Osteocyte (in vitro differentiated cells): ENCODE data around the gene INPP4B. TPM values are rescaled to one million over a fixed set of nuclear protein-coding genes. Genes with fewer than 3 reads are reported as not detected.

ENCODE experiments used
- DNase-seq: peaks from one replicate; pipeline ENCODE4 v3.0.0; 2021; ENCODE audit warnings: mixed read lengths; ENCODE audit not compliant: unreplicated experiment; ENCODE audit errors: extremely low spot score
- H3K27ac Mint-ChIP-seq: one replicate; pipeline ENCODE4 v1.8.0; 2021; ENCODE audit warnings: mild to moderate bottlenecking, mixed read lengths; ENCODE audit not compliant: unreplicated experiment
- H3K27me3 Mint-ChIP-seq: one replicate; pipeline ENCODE4 v1.8.0; 2021; ENCODE audit warnings: mixed read lengths; ENCODE audit not compliant: unreplicated experiment
- H3K36me3 Mint-ChIP-seq: one replicate; pipeline ENCODE4 v1.8.0; 2021; ENCODE audit warnings: mixed read lengths; ENCODE audit not compliant: unreplicated experiment
- H3K4me1 Mint-ChIP-seq: one replicate; pipeline ENCODE4 v1.8.0; 2021; ENCODE audit warnings: mixed read lengths; ENCODE audit not compliant: unreplicated experiment
- H3K4me3 Mint-ChIP-seq: one replicate; pipeline ENCODE4 v1.8.0; 2021; ENCODE audit warnings: mild to moderate bottlenecking, moderate library complexity, mixed read lengths; ENCODE audit not compliant: unreplicated experiment
- H3K9me3 Mint-ChIP-seq: one replicate; pipeline ENCODE4 v1.8.0; 2021; ENCODE audit warnings: mixed read lengths; ENCODE audit not compliant: unreplicated experiment
- total RNA-seq: library from RNA; stranded (reverse); gene quantifications from 2 replicates; pipeline ENCODE4 v1.2.1, GENCODE V29; 2021
- TF ChIP-seq, protein P1 (sequence below): fragments of 200-600 bp; sonication (generic); IDR thresholded peaks from 2 replicates; pipeline ENCODE4 v1.5.0; 2021; ENCODE audit warnings: antibody characterized with exemption, mild to moderate bottlenecking, moderate library complexity

Gene INPP4B
- total RNA-seq, 1 donor from 2014 or later: 10.9 TPM

DNA sequence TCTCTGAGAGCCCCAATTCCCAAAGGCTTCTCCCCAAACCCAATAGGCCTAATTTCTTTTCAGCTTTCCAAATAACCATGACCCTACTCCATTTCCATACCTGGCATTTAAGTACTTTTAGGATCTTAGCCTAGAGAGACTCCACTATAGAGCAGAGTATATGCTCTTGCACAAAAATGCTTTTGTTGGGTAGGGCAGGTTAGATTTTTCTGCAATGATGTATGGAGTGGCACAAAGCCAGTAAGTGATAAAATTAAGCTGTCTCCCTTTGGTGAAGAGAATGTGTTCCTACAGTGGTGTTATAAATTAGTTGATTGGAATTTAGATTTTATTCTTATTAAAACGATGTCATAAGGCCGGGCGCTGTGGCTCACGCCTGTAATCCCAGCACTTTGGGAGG, 124.9 kb downstream of the INPP4B start:
- H3K4me3 Mint-ChIP-seq: no peak overlapping the region
- H3K27ac Mint-ChIP-seq: no peak overlapping the region
- no peaks in the 10 kb centered on the region for H3K36me3 Mint-ChIP-seq
- no peaks in the 10 kb centered on the region for H3K9me3 Mint-ChIP-seq
- TF ChIP-seq, protein P1, sequence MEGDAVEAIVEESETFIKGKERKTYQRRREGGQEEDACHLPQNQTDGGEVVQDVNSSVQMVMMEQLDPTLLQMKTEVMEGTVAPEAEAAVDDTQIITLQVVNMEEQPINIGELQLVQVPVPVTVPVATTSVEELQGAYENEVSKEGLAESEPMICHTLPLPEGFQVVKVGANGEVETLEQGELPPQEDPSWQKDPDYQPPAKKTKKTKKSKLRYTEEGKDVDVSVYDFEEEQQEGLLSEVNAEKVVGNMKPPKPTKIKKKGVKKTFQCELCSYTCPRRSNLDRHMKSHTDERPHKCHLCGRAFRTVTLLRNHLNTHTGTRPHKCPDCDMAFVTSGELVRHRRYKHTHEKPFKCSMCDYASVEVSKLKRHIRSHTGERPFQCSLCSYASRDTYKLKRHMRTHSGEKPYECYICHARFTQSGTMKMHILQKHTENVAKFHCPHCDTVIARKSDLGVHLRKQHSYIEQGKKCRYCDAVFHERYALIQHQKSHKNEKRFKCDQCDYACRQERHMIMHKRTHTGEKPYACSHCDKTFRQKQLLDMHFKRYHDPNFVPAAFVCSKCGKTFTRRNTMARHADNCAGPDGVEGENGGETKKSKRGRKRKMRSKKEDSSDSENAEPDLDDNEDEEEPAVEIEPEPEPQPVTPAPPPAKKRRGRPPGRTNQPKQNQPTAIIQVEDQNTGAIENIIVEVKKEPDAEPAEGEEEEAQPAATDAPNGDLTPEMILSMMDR: no peak
- no peaks in the 10 kb centered on the region for H3K4me1 Mint-ChIP-seq
- H3K27me3 Mint-ChIP-seq: peaks cover 3% of the 10 kb centered on the region
- DNase-seq: no peak

DNA sequence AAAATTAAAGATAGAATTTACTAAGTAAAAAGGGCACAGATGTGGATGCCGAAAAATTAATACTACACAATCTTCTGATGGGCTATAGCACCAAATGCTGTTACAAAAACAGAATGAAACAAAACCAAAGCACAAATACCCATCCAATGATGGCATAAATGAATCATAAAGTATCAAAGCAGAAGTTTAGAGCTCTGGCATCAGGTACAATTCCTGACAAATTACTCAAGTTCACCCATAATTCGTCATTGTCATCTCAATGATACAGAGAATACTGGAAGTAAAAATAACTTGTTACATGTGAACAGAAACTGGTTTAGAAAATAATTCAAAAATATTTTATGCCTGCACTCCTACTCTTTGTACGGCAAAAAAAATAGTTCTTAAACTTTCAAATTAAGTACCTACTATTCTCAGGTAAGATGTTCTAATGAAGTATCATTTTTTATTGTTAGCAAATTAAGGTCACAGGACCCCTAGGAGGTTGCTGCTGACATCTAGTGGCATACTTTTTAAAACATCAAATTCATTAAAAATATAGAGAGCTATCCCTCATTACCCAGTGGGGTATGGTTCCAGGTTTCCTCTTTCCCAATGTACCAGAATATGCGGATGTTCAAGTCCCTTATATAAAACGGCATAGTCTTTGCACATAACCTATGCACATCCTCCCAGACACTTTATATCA, 126.1 kb downstream of the INPP4B start:
- H3K9me3 Mint-ChIP-seq: no peaks in the 10 kb centered on the region
- H3K27ac Mint-ChIP-seq: no peak overlapping the region
- no peaks in the 10 kb centered on the region for H3K27me3 Mint-ChIP-seq
- TF ChIP-seq, protein P1: peak; percentile 75
- H3K4me3 Mint-ChIP-seq: no peak overlapping the region
- H3K4me1 Mint-ChIP-seq: no peaks in the 10 kb centered on the region
- no peak for DNase-seq
- H3K36me3 Mint-ChIP-seq: no peaks in the 10 kb centered on the region

DNA sequence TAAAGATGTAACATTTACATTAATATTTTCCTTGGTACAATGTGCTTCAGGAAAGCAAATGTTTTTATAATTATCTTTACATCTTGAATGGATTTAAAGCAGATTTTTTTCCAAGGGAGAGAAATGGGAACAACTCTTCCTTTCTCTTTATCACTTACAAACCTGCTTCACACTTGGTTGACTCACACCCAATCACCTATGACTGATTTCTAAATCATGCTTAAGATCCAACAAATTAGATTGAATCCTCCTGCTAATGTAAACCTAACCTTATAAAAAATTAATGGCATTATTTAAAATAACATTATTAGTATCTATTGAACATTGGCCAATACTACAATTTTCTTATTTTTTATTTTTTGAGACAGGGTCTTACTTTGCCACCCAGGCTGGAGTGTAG, 127.1 kb downstream of the INPP4B start:
- no peaks in the 10 kb centered on the region for H3K27me3 Mint-ChIP-seq
- TF ChIP-seq, protein P1: no peak
- H3K36me3 Mint-ChIP-seq: no peaks in the 10 kb centered on the region
- no peak for DNase-seq
- H3K27ac Mint-ChIP-seq: no peak overlapping the region
- H3K4me3 Mint-ChIP-seq: no peak overlapping the region
- no peaks in the 10 kb centered on the region for H3K9me3 Mint-ChIP-seq
- H3K4me1 Mint-ChIP-seq: no peaks in the 10 kb centered on the region

DNA sequence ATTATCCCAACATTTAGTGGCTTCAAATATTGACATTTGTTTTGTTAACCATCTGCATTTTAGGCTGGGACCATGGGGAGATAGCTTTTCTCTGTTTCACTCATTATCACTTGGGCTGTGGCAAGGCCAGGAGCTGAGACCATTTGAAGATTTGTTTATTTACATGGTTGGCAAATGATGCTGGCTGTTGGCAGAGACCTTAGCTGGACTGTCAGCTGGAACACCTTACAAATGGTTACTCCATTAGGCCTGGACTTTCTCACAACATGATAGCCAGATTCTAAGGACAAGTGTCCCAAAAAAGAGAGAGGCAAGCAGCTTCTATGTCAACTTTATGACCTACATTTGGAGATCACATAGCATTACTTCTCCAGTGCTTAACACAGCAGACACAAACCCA, 130.4 kb downstream of the INPP4B start:
- H3K36me3 Mint-ChIP-seq: no peaks in the 10 kb centered on the region
- no peak overlapping the region for H3K27ac Mint-ChIP-seq
- no peak overlapping the region for H3K4me3 Mint-ChIP-seq
- no peak for DNase-seq
- no peaks in the 10 kb centered on the region for H3K27me3 Mint-ChIP-seq
- TF ChIP-seq, protein P1: no peak
- H3K9me3 Mint-ChIP-seq: no peaks in the 10 kb centered on the region
- H3K4me1 Mint-ChIP-seq: no peaks in the 10 kb centered on the region

GRCh38 chr4:142713282-142714030, 132.6 kb downstream of the INPP4B start:
- Mint-ChIP-seq H3K4me1 (no peaks in the 10 kb centered on the region), H3K27me3 (no peaks in the 10 kb centered on the region), H3K9me3 (no peaks in the 10 kb centered on the region), H3K36me3 (no peaks in the 10 kb centered on the region), H3K27ac (no peak overlapping the region), H3K4me3 (no peak overlapping the region)
- TF ChIP-seq, protein P1: no peak
- DNase-seq: no peak
